Mesenchymal stem cell (in vitro differentiated cells and primary cell): ENCODE data around the gene PRKX. TPM values are rescaled to one million over a fixed set of nuclear protein-coding genes. Genes with fewer than 3 reads are reported as not detected.
"Not testable (repeated sequence)": the region's sequence is repeated elsewhere in the genome, so short reads cannot be mapped to it uniquely, and the experiment has no call there.

Experiments used
- DNase-seq: peaks from one replicate; pipeline ENCODE4 v3.0.0-alpha.2; 2013
- H2AFZ ChIP-seq: one replicate; pipeline ENCODE4 v1.6.1; 2013; ENCODE audit warnings: low read depth, mild to moderate bottlenecking, control low read depth, inconsistent platforms, low read length, moderate library complexity
- H2AK5ac ChIP-seq: 2 replicates; pipeline ENCODE4 v1.6.1; 2013; ENCODE audit warnings: low read length, moderate library complexity, mild to moderate bottlenecking, inconsistent platforms; ENCODE audit not compliant: severe bottlenecking
- H2BK120ac ChIP-seq: one replicate; pipeline ENCODE4 v1.6.1; 2013; ENCODE audit warnings: low read depth, mild to moderate bottlenecking, inconsistent platforms, low read length, moderate library complexity
- H2BK12ac ChIP-seq, 2 experiments: one replicate each; pipeline ENCODE4 v1.6.1; 2013; ENCODE audit warnings: inconsistent platforms in 2 of 2, low read length in 2 of 2, mild to moderate bottlenecking in 2 of 2, moderate library complexity in 2 of 2, control low read depth in 1 of 2
- H2BK15ac ChIP-seq: one replicate; pipeline ENCODE4 v1.6.1; 2013; ENCODE audit warnings: mild to moderate bottlenecking, low read depth, inconsistent platforms; ENCODE audit not compliant: poor library complexity, severe bottlenecking
- H2BK5ac ChIP-seq: 2 replicates; pipeline ENCODE4 v1.6.1; 2013; ENCODE audit warnings: low read depth, mild to moderate bottlenecking, low read length, control low read depth, inconsistent platforms; ENCODE audit not compliant: poor library complexity, severe bottlenecking
- H3K14ac ChIP-seq, 2 experiments: one replicate each; pipeline ENCODE4 v1.6.1; 2013; ENCODE audit warnings: inconsistent platforms in 2 of 2, low read length in 2 of 2, control low read depth in 1 of 2, mild to moderate bottlenecking in 1 of 2, moderate library complexity in 1 of 2
- H3K18ac ChIP-seq, 2 experiments: one replicate each; pipeline ENCODE4 v1.6.1; 2013; ENCODE audit warnings: inconsistent platforms in 2 of 2, low read length in 2 of 2, control low read depth in 1 of 2, low read depth in 1 of 2, mild to moderate bottlenecking in 1 of 2
- H3K23ac ChIP-seq, 2 experiments: one replicate each; pipeline ENCODE4 v1.6.1; 2013; ENCODE audit warnings: inconsistent platforms in 2 of 2, low read length in 2 of 2, mild to moderate bottlenecking in 2 of 2, moderate library complexity in 2 of 2, control low read depth in 1 of 2
- H3K27ac ChIP-seq: 2 replicates; pipeline ENCODE4 v1.5.1; 2013; ENCODE audit warnings: mild to moderate bottlenecking, moderate library complexity, low read length, control low read depth, inconsistent platforms; ENCODE audit not compliant: poor library complexity, severe bottlenecking
- H3K27me3 ChIP-seq, 2 experiments: 2 replicates each; pipeline versions ENCODE4 v1.6.1 to v1.7.0; 2013; ENCODE audit warnings: low read length in 2 of 2, mild to moderate bottlenecking in 2 of 2, moderate library complexity in 2 of 2, control low read depth in 1 of 2, inconsistent platforms in 1 of 2; ENCODE audit not compliant: control insufficient read depth in 1 of 2, insufficient read depth in 1 of 2
- H3K36me3 ChIP-seq, 2 experiments: 2 replicates each; pipeline versions ENCODE4 v1.6.1 to v1.7.0; 2013; ENCODE audit warnings: low read length in 2 of 2, control low read depth in 1 of 2, inconsistent platforms in 1 of 2, low read depth in 1 of 2, mild to moderate bottlenecking in 1 of 2; ENCODE audit not compliant: insufficient read depth in 2 of 2, control insufficient read depth in 1 of 2
- H3K4ac ChIP-seq, 2 experiments: one replicate each; pipeline ENCODE4 v1.6.1; 2013; ENCODE audit warnings: inconsistent platforms in 2 of 2, low read length in 2 of 2, mild to moderate bottlenecking in 2 of 2, moderate library complexity in 2 of 2, control low read depth in 1 of 2, low read depth in 1 of 2
- H3K4me1 ChIP-seq: 2 replicates; pipeline ENCODE4 v1.6.1; 2013; ENCODE audit warnings: low read depth, low read length, control low read depth; ENCODE audit not compliant: control insufficient read depth, insufficient read depth
- H3K4me2 ChIP-seq: 2 replicates; pipeline ENCODE4 v1.6.1; 2013; ENCODE audit warnings: low read length, mild to moderate bottlenecking, inconsistent platforms; ENCODE audit not compliant: poor library complexity, severe bottlenecking
- H3K4me3 ChIP-seq, 2 experiments: 2 replicates each; pipeline versions ENCODE4 v1.5.1 to v1.7.0; 2013; ENCODE audit warnings: low read length in 2 of 2, mild to moderate bottlenecking in 2 of 2, control low read depth in 1 of 2, low read depth in 1 of 2; ENCODE audit not compliant: insufficient read depth in 1 of 2
- H3K79me1 ChIP-seq: replicated peaks from 2 replicates; pipeline ENCODE4 v1.6.1; 2013; ENCODE audit warnings: mild to moderate bottlenecking, control low read depth, low read length, inconsistent platforms; ENCODE audit not compliant: poor library complexity, severe bottlenecking
- H3K9ac ChIP-seq: 2 replicates; pipeline ENCODE4 v1.7.0; 2013; ENCODE audit warnings: mild to moderate bottlenecking, low read length, moderate library complexity
- H3K9me3 ChIP-seq: 2 replicates; pipeline ENCODE4 v1.7.0; 2013; ENCODE audit warnings: mild to moderate bottlenecking, low read length; ENCODE audit not compliant: control insufficient read depth
- H4K8ac ChIP-seq: one replicate; pipeline ENCODE4 v1.6.1; 2013; ENCODE audit warnings: inconsistent platforms, mild to moderate bottlenecking, low read length, moderate library complexity
- H4K91ac ChIP-seq: one replicate; pipeline ENCODE4 v1.6.1; 2013; ENCODE audit warnings: mild to moderate bottlenecking, low read length, inconsistent platforms
- WGBS: methylation state at CpG from one replicate; pipeline ENCODE4 v1.1.7; 2013; ENCODE audit warnings: mixed read lengths; 5-methylcytosine and 5-hydroxymethylcytosine counted together
- small RNA-seq: library from polyadenylated mRNA; stranded (forward); fragments of <200 nt; extraction: miRNeasy Mini kit (QIAGEN cat#:217004); gene quantifications from one replicate; pipeline ENCODE3, GENCODE V24; 2013; ENCODE audit warnings: low read depth

Gene PRKX

GRCh38 chrX:3560010-3560409 is 153.4 kb downstream of the PRKX start:
- not testable (repeated sequence) for H2AK5ac ChIP-seq, H3K4ac ChIP-seq, H4K91ac ChIP-seq, H3K9me3 ChIP-seq, DNase-seq, H3K36me3 ChIP-seq, H3K4me2 ChIP-seq, H3K9ac ChIP-seq, H2BK12ac ChIP-seq, H3K4me3 ChIP-seq, H4K8ac ChIP-seq, H3K79me1 ChIP-seq, H2AFZ ChIP-seq, H3K23ac ChIP-seq, H2BK120ac ChIP-seq, H3K27me3 ChIP-seq, H2BK5ac ChIP-seq, H3K27ac ChIP-seq, H3K4me1 ChIP-seq, H3K14ac ChIP-seq, H2BK15ac ChIP-seq, H3K18ac ChIP-seq
- 96% methylated on average over 6 of the region's 7 CpGs for WGBS

Small RNA genes lying within 50 kb of the gene (small RNA-seq; reads per million reads assigned to genes)
- gene RF00019, result not detected
- gene RNU6-114P, result not detected
